ENCODE data around the gene DDX10.

The DDX10 gene

GRCh38 chr11:108685419-108686130, 20.7 kb downstream of the DDX10 start:
- no peak for DNase-seq (ENCODE audit: low read depth in 1 of 2, low spot score in 1 of 2)
- H3K27me3 ChIP-seq (ENCODE audit: insufficient read depth, poor library complexity, severe bottlenecking) = no peaks in the 10 kb centered on the region
- TF ChIP-seq, protein P1, sequence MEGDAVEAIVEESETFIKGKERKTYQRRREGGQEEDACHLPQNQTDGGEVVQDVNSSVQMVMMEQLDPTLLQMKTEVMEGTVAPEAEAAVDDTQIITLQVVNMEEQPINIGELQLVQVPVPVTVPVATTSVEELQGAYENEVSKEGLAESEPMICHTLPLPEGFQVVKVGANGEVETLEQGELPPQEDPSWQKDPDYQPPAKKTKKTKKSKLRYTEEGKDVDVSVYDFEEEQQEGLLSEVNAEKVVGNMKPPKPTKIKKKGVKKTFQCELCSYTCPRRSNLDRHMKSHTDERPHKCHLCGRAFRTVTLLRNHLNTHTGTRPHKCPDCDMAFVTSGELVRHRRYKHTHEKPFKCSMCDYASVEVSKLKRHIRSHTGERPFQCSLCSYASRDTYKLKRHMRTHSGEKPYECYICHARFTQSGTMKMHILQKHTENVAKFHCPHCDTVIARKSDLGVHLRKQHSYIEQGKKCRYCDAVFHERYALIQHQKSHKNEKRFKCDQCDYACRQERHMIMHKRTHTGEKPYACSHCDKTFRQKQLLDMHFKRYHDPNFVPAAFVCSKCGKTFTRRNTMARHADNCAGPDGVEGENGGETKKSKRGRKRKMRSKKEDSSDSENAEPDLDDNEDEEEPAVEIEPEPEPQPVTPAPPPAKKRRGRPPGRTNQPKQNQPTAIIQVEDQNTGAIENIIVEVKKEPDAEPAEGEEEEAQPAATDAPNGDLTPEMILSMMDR (IDR thresholded peaks at IDR 0.05; ENCODE audit: insufficient read depth, low read length) = no peak
- no peak for TF ChIP-seq SPI1 (IDR thresholded peaks at IDR 0.05; ENCODE audit: borderline replicate concordance, low read depth)
- no peak for TF ChIP-seq POLR2AphosphoS5 (IDR thresholded peaks at IDR 0.05; ENCODE audit: low read depth)
- no peak for TF ChIP-seq REST (IDR thresholded peaks at IDR 0.05; ENCODE audit: insufficient replicate concordance, low read depth)
- no peak for TF ChIP-seq GABPA (IDR thresholded peaks at IDR 0.05; ENCODE audit: low read depth)
- no peak overlapping the region for H3K27ac ChIP-seq (replicated peaks)
- H3K4me3 ChIP-seq (replicated peaks; ENCODE audit: insufficient read depth, low read length) = no peak overlapping the region

DNA sequence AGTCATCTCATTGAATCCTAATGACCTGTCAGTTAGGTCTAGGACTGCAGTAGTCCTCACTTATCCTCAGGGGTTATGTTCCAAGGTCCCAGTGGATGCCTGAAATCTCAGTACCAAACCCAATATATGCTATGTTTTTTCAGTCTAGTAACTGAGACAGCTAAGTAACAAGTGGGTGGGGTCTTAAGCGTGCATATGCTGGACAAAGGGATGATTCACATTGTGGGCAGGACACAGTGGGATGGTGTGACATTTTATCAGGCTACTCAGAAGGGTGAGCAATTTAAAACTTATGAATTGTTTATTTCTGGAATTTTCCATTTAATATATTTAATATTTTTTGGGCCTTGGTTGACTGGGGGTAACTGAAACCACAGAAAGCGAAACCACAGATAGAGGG, 29.0 kb downstream of the DDX10 start:
- no peak for TF ChIP-seq POLR2AphosphoS5 (IDR thresholded peaks at IDR 0.05; ENCODE audit: low read depth)
- TF ChIP-seq SPI1 (IDR thresholded peaks at IDR 0.05; ENCODE audit: borderline replicate concordance, low read depth) = no peak
- TF ChIP-seq, protein P1 (IDR thresholded peaks at IDR 0.05; ENCODE audit: insufficient read depth, low read length) = no peak
- no peak for TF ChIP-seq GABPA (IDR thresholded peaks at IDR 0.05; ENCODE audit: low read depth)
- no peak for TF ChIP-seq REST (IDR thresholded peaks at IDR 0.05; ENCODE audit: insufficient replicate concordance, low read depth)
- H3K4me3 ChIP-seq (replicated peaks; ENCODE audit: insufficient read depth, low read length) = no peak overlapping the region
- no peak for DNase-seq (ENCODE audit: low read depth in 1 of 2, low spot score in 1 of 2)
- no peaks in the 10 kb centered on the region for H3K27me3 ChIP-seq (ENCODE audit: insufficient read depth, poor library complexity, severe bottlenecking)
- no peak overlapping the region for H3K27ac ChIP-seq (replicated peaks)

- no peak overlapping the region for H3K4me3 ChIP-seq (replicated peaks; ENCODE audit: insufficient read depth, low read length)
- no peak overlapping the region for H3K27ac ChIP-seq (replicated peaks)
- no peak for DNase-seq (ENCODE audit: low read depth in 1 of 2, low spot score in 1 of 2)
- H3K27me3 ChIP-seq (ENCODE audit: insufficient read depth, poor library complexity, severe bottlenecking) = no peaks in the 10 kb centered on the region
- TF ChIP-seq REST (IDR thresholded peaks at IDR 0.05; ENCODE audit: insufficient replicate concordance, low read depth) = no peak
- TF ChIP-seq SPI1 (IDR thresholded peaks at IDR 0.05; ENCODE audit: borderline replicate concordance, low read depth) = no peak
- TF ChIP-seq POLR2AphosphoS5 (IDR thresholded peaks at IDR 0.05; ENCODE audit: low read depth) = no peak
These were observed 30.0 kb downstream of the DDX10 start for GRCh38 chr11:108694846-108695245.

Data from HL-60 (cell line).